DND-41 (cell line): ENCODE results near the gene PEX5L.

Source experiments
- ATAC-seq: fragments of 200-7000 bp; cut with Tn5 transposase; 3 replicates; pipeline ENCODE4 v1.9.1; 2021; ENCODE audit warnings: low read depth; ENCODE audit not compliant: insufficient read depth
- DNase-seq: peaks from one replicate; pipeline ENCODE4 v3.0.0-alpha.2; 2020
- H2AFZ ChIP-seq: 2 replicates; pipeline ENCODE4 v1.6.0; 2012; ENCODE audit warnings: low read depth, low read length
- H3K27ac ChIP-seq: 2 replicates; pipeline ENCODE4 v1.5.1; 2012; ENCODE audit warnings: low read length, inconsistent platforms
- H3K27me3 ChIP-seq: fragments of 200-600 bp; sonication (generic); 2 replicates; pipeline ENCODE4 v1.6.0; 2012; ENCODE audit warnings: low read length, mild to moderate bottlenecking, inconsistent platforms; ENCODE audit not compliant: insufficient read depth, poor library complexity
- H3K36me3 ChIP-seq: 2 replicates; pipeline ENCODE4 v1.5.1; 2012; ENCODE audit warnings: low read length, inconsistent platforms; ENCODE audit not compliant: insufficient read depth
- H3K4me1 ChIP-seq: 2 replicates; pipeline ENCODE4 v1.5.1; 2012; ENCODE audit warnings: mild to moderate bottlenecking, low read length; ENCODE audit not compliant: insufficient read depth
- H3K4me2 ChIP-seq: 2 replicates; pipeline ENCODE4 v1.6.0; 2012; ENCODE audit warnings: mild to moderate bottlenecking, moderate library complexity, low read length, inconsistent platforms; ENCODE audit not compliant: insufficient read depth
- H3K4me3 ChIP-seq, 2 experiments: fragments of 200-600 bp in 1 of 2; shearing (Covaris generic) in 1 of 2; 2 replicates each; pipeline ENCODE4 v1.5.1; 2012 to 2016; ENCODE audit warnings: inconsistent platforms in 2 of 2, low read length in 2 of 2, mild to moderate bottlenecking in 2 of 2, low read depth in 1 of 2, moderate library complexity in 1 of 2
- H3K79me2 ChIP-seq: 2 replicates; pipeline ENCODE4 v1.6.0; 2012; ENCODE audit warnings: low read length, inconsistent platforms; ENCODE audit not compliant: insufficient read depth
- H3K9ac ChIP-seq: 2 replicates; pipeline ENCODE4 v1.6.0; 2012; ENCODE audit warnings: low read depth, mild to moderate bottlenecking, inconsistent platforms, low read length, moderate library complexity
- H3K9me3 ChIP-seq: 2 replicates; pipeline ENCODE4 v1.5.1; 2012; ENCODE audit warnings: low read length, moderate library complexity, mild to moderate bottlenecking, inconsistent platforms; ENCODE audit not compliant: insufficient read depth, severe bottlenecking
- H4K20me1 ChIP-seq: 2 replicates; pipeline ENCODE4 v1.6.0; 2012; ENCODE audit warnings: low read length; ENCODE audit not compliant: insufficient read depth
- CTCF ChIP-seq: IDR thresholded peaks from 2 replicates; pipeline ENCODE4 v1.5.1; 2012; ENCODE audit warnings: borderline replicate concordance, low read length, moderate library complexity, mild to moderate bottlenecking; ENCODE audit not compliant: poor library complexity, severe bottlenecking; ENCODE audit errors: extremely low read depth
- EZH2 ChIP-seq: IDR thresholded peaks from 3 replicates; pipeline ENCODE4 v1.6.1; 2012; ENCODE audit warnings: borderline replicate concordance, low read depth, mild to moderate bottlenecking, moderate library complexity, low read length, inconsistent platforms; ENCODE audit not compliant: severe bottlenecking

PEX5L gene

GRCh38 chr3:180000500-180000899 lies 36.2 kb downstream of the PEX5L start:
- Histone ChIP-seq H4K20me1 (no peaks in the 10 kb centered on the region), H3K27me3 (no peaks in the 10 kb centered on the region), H3K4me3 (no peak overlapping the region), H3K9me3 (no peaks in the 10 kb centered on the region), H3K36me3 (peaks cover 24% of the 10 kb centered on the region; the same call in 1 of the 2 replicates), H3K27ac (no peak overlapping the region), H3K9ac (no peak overlapping the region), H3K79me2 (peaks cover 48% of the 10 kb centered on the region), H3K4me2 (no peak overlapping the region), H3K4me1 (no peaks in the 10 kb centered on the region), H2AFZ (no peak overlapping the region)
- ATAC-seq (no peak), DNase-seq (no peak)
- no peak for TF ChIP-seq EZH2
- no peak for TF ChIP-seq CTCF

DNA sequence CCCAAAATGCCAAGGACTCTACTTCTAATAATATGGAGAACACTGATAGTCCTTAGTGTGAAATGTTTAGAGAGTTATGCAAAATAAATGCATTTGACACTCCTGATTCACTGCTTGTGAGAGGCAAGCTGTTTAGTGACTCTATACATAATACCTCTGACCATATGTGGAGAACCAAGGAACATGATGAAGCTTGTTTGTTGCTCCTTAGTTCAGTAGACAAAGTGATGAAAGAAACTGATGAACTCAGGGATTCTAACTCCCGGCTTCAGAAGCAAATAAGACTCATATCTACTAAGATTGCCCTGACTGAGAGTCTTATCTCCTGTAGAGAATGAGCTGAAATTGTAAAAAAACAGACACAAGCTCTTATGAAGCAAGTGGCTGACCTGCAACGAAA lies 41.3 kb downstream of the PEX5L start:
- peaks cover 59% of the 10 kb centered on the region for H3K79me2 ChIP-seq
- H3K27ac ChIP-seq: 0 out of 2 replicates have a peak overlapping the region, but pooled peaks have one; percentile 16
- no peaks in the 10 kb centered on the region for H3K9me3 ChIP-seq
- no peak overlapping the region for H2AFZ ChIP-seq
- H3K36me3 ChIP-seq: peaks cover 38% of the 10 kb centered on the region; the same call in 1 of the 2 replicates
- no peak for DNase-seq
- TF ChIP-seq CTCF (no peak), EZH2 (no peak)
- no peaks in the 10 kb centered on the region for H4K20me1 ChIP-seq
- ATAC-seq: no peak
- no peaks in the 10 kb centered on the region for H3K4me1 ChIP-seq
- no peak overlapping the region for H3K4me3 ChIP-seq
- H3K4me2 ChIP-seq: no peak overlapping the region
- H3K9ac ChIP-seq: no peak overlapping the region
- H3K27me3 ChIP-seq: no peaks in the 10 kb centered on the region

- TF ChIP-seq EZH2 (no peak), CTCF (no peak)
- no peak overlapping the region for H2AFZ ChIP-seq
- H4K20me1 ChIP-seq: no peaks in the 10 kb centered on the region
- H3K4me2 ChIP-seq: no peak overlapping the region
- H3K36me3 ChIP-seq: peaks cover 22% of the 10 kb centered on the region; the same call in 1 of the 2 replicates
- ATAC-seq (peak; percentile 47; the same call in 2 of the 3 replicates), DNase-seq (no peak)
- no peak overlapping the region for H3K4me3 ChIP-seq
- no peaks in the 10 kb centered on the region for H3K4me1 ChIP-seq
- no peaks in the 10 kb centered on the region for H3K9me3 ChIP-seq
- H3K9ac ChIP-seq: no peak overlapping the region
- peaks cover 64% of the 10 kb centered on the region for H3K79me2 ChIP-seq
- H3K27me3 ChIP-seq: no peaks in the 10 kb centered on the region
- H3K27ac ChIP-seq: no peak overlapping the region
Measured at GRCh38 chr3:179991883-179992282, 44.9 kb downstream of the PEX5L start.

- H3K4me2 ChIP-seq: no peak overlapping the region
Measured at GRCh38 chr3:179991104-179991503, 45.6 kb downstream of the PEX5L start.

More at GRCh38 chr3:179991104-179991503, 45.6 kb downstream of the PEX5L start:
- Histone ChIP-seq H3K9ac (no peak overlapping the region), H3K9me3 (no peaks in the 10 kb centered on the region), H3K79me2 (peaks cover 67% of the 10 kb centered on the region), H3K4me1 (no peaks in the 10 kb centered on the region), H3K27ac (no peak overlapping the region), H3K36me3 (peaks cover 22% of the 10 kb centered on the region; the same call in 1 of the 2 replicates), H2AFZ (no peak overlapping the region), H3K4me3 (no peak overlapping the region), H4K20me1 (no peaks in the 10 kb centered on the region), H3K27me3 (no peaks in the 10 kb centered on the region)
- ATAC-seq: no peak; the same call in 2 of the 3 replicates
- no peak for TF ChIP-seq EZH2
- no peak for TF ChIP-seq CTCF
- DNase-seq: no peak
